Pulmonary artery endothelial cell (primary cell): ENCODE measurements around the gene ASIC3. TPM values are rescaled to one million over a fixed set of nuclear protein-coding genes. Genes with fewer than 3 reads are reported as not detected.
"Not testable (repeated sequence)": the region's sequence is repeated elsewhere in the genome, so short reads cannot be mapped to it uniquely, and the experiment has no call there.

ENCODE experiments used
- DNase-seq: peaks from one replicate; pipeline ENCODE4 v3.0.0-alpha.2; 2011; ENCODE audit warnings: low read depth, low spot score
- total RNA-seq: library from RNA; depleted of rRNA; stranded (reverse); fragments of >200 nt; gene quantifications from 2 replicates; pipeline ENCODE4 v1.2.3, GENCODE V29; 2014

Gene ASIC3
- total RNA-seq = 0.07 TPM in 2 replicates

DNA sequence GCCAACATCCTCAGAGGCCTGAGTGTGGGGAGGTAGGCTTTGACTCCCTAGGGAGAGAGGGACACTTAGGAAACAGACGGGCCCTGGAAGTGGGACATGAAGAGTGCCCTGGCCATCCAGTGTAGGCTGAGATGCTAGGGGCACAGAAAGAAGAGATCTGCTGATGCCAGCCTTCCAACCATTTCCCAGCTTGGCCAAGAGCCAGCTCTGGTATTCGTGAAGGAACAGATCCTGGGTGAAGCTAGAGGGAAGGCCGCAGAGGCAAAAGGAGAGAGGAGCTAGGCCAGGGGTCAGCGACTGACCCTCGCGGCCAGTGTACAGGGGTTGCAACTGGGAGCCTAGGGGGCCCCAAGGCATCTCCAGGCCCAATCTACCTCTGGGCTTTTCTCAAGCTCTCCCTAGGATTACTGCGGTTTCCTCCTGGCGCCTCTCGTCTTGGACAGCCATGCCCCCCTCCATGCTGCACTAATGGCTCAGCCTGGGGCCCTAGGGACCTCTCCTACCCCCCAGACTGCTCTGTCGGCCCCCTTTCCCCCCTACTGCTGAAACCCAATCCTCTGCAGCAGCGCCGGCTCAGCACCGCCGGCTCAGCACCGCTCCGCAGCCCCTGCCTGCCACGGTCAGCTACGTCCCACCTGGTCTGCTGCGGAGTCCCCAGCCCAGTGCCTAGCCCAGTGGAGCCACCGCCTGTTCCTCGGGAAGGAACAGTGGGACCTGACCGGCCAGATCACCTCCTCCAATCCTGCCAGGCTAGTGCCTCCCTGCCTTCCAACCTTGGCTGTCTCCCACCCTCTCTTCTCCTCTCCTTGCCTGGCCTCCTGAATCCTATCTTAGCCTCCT lies at the start of gene ASIC3:
Gene ASIC3, plus strand, starts transcription at position 556 of the 840 bp plus-strand sequence. CDS start 355 bp downstream, outside the sequence.
- DNase-seq = no peak

- no peak for DNase-seq
Measured at GRCh38 chr7:150999001-150999400, 49.3 kb upstream of the ASIC3 start.

DNA sequence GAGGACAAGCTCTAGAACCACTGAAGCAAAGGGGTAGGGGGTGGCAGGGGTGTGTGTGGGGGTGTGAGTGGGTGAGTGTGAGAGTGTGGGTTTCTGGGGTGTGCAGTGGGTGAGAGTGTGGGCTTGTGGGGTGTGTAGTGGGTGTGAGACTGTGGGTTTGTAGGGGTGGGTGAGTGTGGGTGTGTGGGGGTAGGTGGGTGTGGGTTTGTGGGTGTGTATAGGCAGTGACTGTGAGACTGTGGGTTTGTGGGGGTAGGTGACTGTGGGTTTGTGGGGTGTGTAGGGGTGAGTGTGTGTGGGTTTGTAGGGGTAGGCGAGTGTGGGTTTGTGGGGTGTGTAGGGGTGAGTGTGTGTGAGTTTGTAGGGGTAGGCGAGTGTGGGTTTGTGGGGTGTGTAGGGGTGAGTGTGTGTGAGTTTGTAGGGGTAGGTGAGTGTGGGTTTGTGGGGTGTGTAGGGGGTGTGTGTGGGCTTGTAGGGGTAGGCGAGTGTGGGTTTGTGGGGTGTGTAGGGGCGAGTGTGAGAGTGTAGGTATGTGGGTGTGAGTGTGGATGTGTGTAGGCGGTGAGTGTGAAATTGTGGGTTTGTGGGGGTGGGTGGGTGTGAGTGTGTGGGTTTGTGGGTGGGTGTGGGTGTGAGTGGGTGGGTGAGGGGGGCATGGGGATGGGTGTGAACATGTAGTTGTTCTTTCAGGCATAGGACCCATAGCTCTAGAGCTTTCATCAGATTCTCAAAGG lies 48.7 kb upstream of the ASIC3 start:
- DNase-seq = no peak

DNA sequence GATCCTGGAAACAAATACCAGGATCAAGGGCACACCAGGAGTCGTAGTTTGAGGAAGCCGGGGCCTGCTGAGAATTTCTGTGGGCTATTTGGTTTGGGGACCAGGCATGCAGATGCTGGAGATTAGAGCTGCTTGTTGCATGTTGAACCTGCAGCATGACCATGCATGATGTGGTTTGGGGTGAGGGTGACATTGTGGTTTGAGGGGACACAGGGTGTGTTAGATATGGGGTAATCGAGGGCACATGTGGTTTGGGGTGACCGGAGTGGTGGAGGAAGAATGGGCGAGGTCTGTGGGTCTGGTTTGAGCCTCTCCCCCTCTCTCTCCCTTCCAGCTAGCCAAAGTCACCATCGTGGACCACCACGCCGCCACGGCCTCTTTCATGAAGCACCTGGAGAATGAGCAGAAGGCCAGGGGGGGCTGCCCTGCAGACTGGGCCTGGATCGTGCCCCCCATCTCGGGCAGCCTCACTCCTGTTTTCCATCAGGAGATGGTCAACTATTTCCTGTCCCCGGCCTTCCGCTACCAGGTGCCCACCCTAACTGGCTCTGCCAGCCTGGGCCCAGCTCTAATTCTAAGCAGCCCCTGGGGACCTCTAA lies 47.3 kb upstream of the ASIC3 start:
- DNase-seq = no peak

DNA sequence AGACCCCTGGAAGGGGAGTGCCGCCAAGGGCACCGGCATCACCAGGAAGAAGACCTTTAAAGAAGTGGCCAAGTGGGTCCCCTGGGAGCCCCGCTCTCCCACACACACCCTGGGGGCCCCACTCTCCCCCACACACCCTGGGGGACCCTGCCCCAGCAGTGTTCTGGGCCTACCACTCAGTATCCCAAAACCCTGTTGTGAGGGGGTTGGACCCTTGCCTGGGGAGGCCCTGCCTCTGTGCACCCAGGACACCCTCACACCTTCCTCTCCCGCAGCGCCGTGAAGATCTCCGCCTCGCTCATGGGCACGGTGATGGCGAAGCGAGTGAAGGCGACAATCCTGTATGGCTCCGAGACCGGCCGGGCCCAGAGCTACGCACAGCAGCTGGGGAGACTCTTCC lies 46.8 kb upstream of the ASIC3 start:
- no peak for DNase-seq

GRCh38 chr7:151003572-151003971 lies 44.8 kb upstream of the ASIC3 start:
- DNase-seq = peak; percentile 83

DNA sequence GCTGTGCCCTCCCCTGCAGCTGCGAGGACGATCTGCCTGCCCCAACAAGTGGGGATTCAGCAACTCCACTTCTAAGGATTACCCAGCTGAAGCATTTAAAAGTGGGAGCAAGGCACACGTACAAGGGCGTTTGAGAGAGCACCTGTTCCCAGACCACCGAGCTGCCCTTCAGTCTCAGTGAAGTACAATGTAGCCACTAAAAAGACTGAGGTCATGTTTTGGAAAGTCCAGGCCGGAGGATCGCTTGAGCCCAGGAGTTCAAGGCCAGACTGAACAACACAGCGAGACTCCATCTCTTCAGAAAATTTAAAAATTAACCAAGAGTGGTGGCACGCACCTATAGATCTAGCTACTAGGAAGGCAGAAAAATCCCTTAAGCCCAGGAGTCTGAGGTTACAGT lies 42.8 kb upstream of the ASIC3 start:
- DNase-seq = no peak

GRCh38 chr7:151006590-151007300 lies 41.6 kb upstream of the ASIC3 start:
- no peak for DNase-seq

DNA sequence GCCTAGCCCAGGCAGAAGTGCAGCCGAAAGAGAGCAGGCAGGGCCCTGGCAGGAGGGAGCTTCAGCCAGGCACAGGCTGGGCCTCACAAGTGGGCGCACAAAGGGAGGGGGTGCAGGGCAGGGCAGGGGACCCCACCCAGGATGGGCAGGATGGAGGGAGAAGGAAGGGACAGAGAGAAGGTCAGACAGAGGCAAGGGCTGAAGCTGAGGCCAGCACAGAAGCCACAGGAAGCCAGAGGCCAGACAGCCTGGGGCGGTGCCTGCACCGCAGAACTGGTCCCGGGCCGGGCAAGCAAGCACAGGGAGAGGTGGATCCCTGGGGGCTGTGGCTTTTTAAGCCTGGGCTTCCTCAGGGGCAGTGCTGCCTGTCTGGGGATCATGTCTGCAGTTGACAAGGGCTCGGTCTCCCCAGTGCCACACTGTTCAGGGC lies 40.8 kb upstream of the ASIC3 start:
- no peak for DNase-seq

DNA sequence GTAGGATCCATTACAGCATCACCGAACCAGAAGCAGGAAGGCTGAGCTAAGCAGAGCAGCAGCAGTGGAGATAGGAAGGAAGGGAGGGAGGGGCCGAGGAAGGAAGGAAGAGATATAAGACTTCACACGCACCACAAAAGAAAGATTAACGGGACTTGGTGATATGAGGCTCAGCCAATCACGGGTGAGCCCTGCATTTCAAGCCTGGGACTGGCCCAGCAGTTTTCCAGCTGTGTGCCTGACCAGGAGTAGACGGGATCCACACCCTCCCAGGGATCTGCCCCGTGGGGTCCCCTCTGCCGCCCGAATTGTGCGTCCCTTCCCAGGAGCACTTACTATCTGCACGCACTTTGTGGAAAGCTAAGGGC lies 40.2 kb upstream of the ASIC3 start:
- DNase-seq = peak; percentile 44

DNA sequence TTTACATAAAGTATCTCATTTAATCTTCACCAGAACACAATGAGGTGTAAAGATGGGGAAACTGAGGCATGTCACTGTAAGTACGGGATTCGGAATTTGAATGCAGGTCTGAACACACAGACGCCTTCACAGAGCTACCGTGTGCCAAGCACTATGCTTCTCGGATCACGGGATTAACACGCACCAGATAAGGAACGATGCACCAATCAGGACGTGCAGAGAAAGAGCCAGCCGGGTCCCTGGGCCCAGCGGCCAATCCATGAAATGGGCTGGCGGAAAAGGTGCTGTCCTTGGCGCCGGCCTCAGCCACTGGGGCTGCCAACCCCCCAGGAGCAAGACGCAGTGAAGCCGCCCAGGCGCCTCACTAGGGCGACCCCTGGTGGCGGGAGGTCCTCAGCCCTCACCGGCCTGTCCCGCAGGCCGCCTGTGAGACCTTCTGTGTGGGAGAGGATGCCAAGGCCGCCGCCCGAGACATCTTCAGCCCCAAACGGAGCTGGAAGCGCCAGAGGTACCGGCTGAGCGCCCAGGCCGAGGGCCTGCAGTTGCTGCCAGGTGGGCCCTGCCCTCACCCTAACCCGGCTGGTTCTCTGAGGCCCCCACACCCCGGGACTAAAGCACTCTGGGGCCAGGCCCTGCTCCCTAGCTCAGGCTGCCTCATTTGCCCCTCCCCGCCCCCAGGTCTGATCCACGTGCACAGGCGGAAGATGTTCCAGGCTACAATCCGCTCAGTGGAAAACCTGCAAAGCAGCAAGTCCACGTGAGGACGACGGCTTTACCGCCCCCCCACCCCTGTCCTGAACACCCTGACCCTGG lies 39.6 kb upstream of the ASIC3 start:
- peak; percentile 32 for DNase-seq

DNA sequence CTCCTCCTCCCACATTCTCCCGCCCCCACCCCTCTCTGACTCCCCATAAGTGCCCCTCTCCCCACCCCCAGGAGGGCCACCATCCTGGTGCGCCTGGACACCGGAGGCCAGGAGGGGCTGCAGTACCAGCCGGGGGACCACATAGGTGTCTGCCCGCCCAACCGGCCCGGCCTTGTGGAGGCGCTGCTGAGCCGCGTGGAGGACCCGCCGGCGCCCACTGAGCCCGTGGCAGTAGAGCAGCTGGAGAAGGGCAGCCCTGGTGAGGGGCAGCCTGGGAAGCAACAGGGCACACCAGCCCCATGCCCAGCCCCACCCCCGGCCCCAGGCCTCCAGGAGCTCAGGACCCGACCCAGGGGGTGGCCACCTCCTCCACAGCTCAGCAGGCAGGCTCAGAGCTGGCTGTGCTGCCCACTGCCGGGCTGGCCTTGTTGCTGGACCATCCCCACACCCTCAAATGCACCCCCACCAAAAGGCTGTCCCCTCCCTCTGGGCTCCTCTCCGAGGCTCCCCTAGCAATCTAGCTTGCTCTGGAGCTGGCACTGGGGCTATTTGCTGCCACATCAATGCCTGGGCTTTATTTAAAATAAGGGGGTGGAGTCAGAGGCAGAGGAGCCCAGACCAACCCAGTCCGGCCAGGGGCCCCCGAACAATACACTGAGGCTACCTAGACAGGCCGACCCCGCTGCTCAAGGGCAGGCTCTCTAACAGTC lies 38.8 kb upstream of the ASIC3 start:
- no peak for DNase-seq

DNA sequence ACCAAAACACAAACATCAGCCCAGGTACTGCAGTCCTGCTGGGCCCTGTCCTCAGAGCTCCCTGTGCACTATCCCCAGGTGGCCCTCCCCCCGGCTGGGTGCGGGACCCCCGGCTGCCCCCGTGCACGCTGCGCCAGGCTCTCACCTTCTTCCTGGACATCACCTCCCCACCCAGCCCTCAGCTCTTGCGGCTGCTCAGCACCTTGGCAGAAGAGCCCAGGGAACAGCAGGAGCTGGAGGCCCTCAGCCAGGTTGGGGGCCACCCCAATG lies 38.4 kb upstream of the ASIC3 start:
- no peak for DNase-seq

- DNase-seq = no peak
Measured at GRCh38 chr7:151010307-151011096, 37.8 kb upstream of the ASIC3 start.

DNA sequence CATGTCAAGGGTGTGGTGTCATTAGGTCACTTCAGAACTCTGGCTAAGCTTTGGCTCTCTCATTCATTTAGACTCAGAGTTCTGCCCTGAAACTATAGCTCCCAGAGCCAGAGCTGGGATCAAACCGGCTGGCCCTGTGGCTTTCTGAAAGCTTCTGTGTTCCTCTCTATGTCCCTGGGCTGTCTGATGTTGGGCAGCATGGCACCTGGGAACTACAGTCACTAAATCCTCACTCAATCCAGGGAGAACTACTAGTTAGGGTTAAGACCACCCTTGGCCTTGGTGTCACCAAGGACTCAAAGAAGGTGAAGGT lies 37.3 kb upstream of the ASIC3 start:
- DNase-seq = no peak

GRCh38 chr7:151011616-151012015 lies 36.7 kb upstream of the ASIC3 start:
- DNase-seq = not testable (repeated sequence)

DNA sequence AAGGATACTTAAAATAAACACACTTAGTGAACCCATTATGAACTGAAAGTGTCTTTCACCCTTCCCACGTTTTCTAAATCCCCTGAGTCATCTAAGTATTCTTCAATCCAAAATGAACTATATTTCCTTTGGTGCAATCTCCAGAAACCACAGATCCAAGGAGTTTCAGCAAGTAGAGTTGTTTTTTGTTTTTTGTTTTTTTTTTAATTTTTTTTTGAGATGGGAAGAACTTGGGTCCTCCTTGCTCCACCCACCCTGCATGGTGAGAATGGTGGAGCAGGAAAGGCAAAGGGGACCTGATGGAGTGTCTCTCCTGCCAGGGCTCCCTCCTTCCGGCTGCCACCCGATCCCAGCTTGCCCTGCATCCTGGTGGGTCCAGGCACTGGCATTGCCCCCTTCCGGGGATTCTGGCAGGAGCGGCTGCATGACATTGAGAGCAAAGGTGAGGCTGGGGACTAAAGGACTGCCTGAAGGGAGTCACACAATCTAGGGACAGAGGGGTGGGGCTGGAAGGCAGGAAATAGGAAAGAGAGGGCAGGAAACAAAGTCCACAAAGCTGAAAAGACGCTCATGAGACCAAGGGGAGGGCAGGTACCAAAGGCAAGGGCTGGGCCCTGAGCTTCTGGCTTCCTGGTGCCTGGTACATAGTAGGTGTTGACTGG lies 36.2 kb upstream of the ASIC3 start:
- DNase-seq = no peak

GRCh38 chr7:151012911-151013347 lies 35.4 kb upstream of the ASIC3 start:
- DNase-seq = no peak

- DNase-seq = no peak
Measured at GRCh38 chr7:151013356-151013732, 35.0 kb upstream of the ASIC3 start.
